Endothelial cell (in vitro differentiated cells): Measurements from ENCODE around the gene TAS1R1. TPM values are rescaled to one million over a fixed set of nuclear protein-coding genes. Genes with fewer than 3 reads are reported as not detected.

ENCODE experiments used
- DNase-seq: peaks from one replicate; pipeline ENCODE4 v3.0.0; 2021; ENCODE audit warnings: low spot score
- H3K27ac Mint-ChIP-seq: one replicate; pipeline ENCODE4 v1.8.0; 2021; ENCODE audit warnings: mixed read lengths, inconsistent platforms; ENCODE audit not compliant: unreplicated experiment
- H3K27me3 Mint-ChIP-seq: one replicate; pipeline ENCODE4 v1.8.0; 2021; ENCODE audit warnings: mild to moderate bottlenecking, moderate library complexity, mixed read lengths, inconsistent platforms; ENCODE audit not compliant: unreplicated experiment
- H3K36me3 Mint-ChIP-seq: one replicate; pipeline ENCODE4 v1.8.0; 2021; ENCODE audit warnings: mild to moderate bottlenecking, low read depth, mixed read lengths, inconsistent platforms; ENCODE audit not compliant: unreplicated experiment
- H3K4me1 Mint-ChIP-seq: one replicate; pipeline ENCODE4 v1.8.0; 2021; ENCODE audit warnings: mild to moderate bottlenecking, mixed read lengths, inconsistent platforms; ENCODE audit not compliant: unreplicated experiment
- H3K4me3 Mint-ChIP-seq: one replicate; pipeline ENCODE4 v1.8.0; 2021; ENCODE audit warnings: mild to moderate bottlenecking, mixed read lengths, inconsistent platforms; ENCODE audit not compliant: unreplicated experiment
- H3K9me3 Mint-ChIP-seq: one replicate; pipeline ENCODE4 v1.8.0; 2021; ENCODE audit warnings: mixed read lengths, inconsistent platforms; ENCODE audit not compliant: unreplicated experiment
- CTCF ChIP-seq: fragments of 200-600 bp; sonication (generic); IDR thresholded peaks from one replicate; pipeline ENCODE4 v1.5.0; 2021; ENCODE audit warnings: antibody characterized with exemption; ENCODE audit not compliant: unreplicated experiment
- total RNA-seq: library from RNA; stranded (reverse); fragmentation: NEBNext Ultra II Directional; extraction: Animal tissue kit (Norgen Biotek cat#: 25700); gene quantifications from one replicate; pipeline ENCODE4 v1.2.1, GENCODE V29; 2021; ENCODE audit not compliant: unreplicated experiment

TAS1R1 gene
- total RNA-seq, 1 donor from 2014 or later: not detected

GRCh38 chr1:6510493-6510892, 44.6 kb upstream of the TAS1R1 start:
- Mint-ChIP-seq H3K27me3 (peaks cover 7% of the 10 kb centered on the region), H3K4me1 (no peaks in the 10 kb centered on the region), H3K9me3 (no peaks in the 10 kb centered on the region), H3K27ac (no peak overlapping the region), H3K4me3 (no peak overlapping the region), H3K36me3 (no peaks in the 10 kb centered on the region)
- TF ChIP-seq CTCF: no peak
- DNase-seq: no peak

- no peak overlapping the region for H3K4me3 Mint-ChIP-seq
- no peak for TF ChIP-seq CTCF
- H3K4me1 Mint-ChIP-seq: no peaks in the 10 kb centered on the region
- no peak for DNase-seq
- no peaks in the 10 kb centered on the region for H3K9me3 Mint-ChIP-seq
- H3K27ac Mint-ChIP-seq: no peak overlapping the region
- peaks cover 7% of the 10 kb centered on the region for H3K27me3 Mint-ChIP-seq
- no peaks in the 10 kb centered on the region for H3K36me3 Mint-ChIP-seq
These were observed 44.1 kb upstream of the TAS1R1 start for GRCh38 chr1:6511056-6511455.

- H3K9me3 Mint-ChIP-seq: no peaks in the 10 kb centered on the region
- H3K27me3 Mint-ChIP-seq: peaks cover 7% of the 10 kb centered on the region
- no peak for TF ChIP-seq CTCF
- H3K4me3 Mint-ChIP-seq: no peak overlapping the region
- H3K27ac Mint-ChIP-seq: no peak overlapping the region
- no peaks in the 10 kb centered on the region for H3K4me1 Mint-ChIP-seq
- no peak for DNase-seq
- H3K36me3 Mint-ChIP-seq: no peaks in the 10 kb centered on the region
These were observed 43.4 kb upstream of the TAS1R1 start for GRCh38 chr1:6511561-6512244.

- H3K27ac Mint-ChIP-seq: no peak overlapping the region
- H3K4me3 Mint-ChIP-seq: no peak overlapping the region
- H3K27me3 Mint-ChIP-seq: peaks cover 3% of the 10 kb centered on the region
- H3K36me3 Mint-ChIP-seq: no peaks in the 10 kb centered on the region
- no peak for TF ChIP-seq CTCF
- no peaks in the 10 kb centered on the region for H3K9me3 Mint-ChIP-seq
- H3K4me1 Mint-ChIP-seq: no peaks in the 10 kb centered on the region
- DNase-seq: no peak
These were observed 42.7 kb upstream of the TAS1R1 start for GRCh38 chr1:6512245-6512907.

GRCh38 chr1:6512908-6513280, 42.2 kb upstream of the TAS1R1 start:
- H3K27me3 Mint-ChIP-seq: peaks cover 3% of the 10 kb centered on the region
- no peak overlapping the region for H3K27ac Mint-ChIP-seq
- no peaks in the 10 kb centered on the region for H3K4me1 Mint-ChIP-seq
- no peak for TF ChIP-seq CTCF
- no peak for DNase-seq
- H3K4me3 Mint-ChIP-seq: no peak overlapping the region
- no peaks in the 10 kb centered on the region for H3K36me3 Mint-ChIP-seq
- H3K9me3 Mint-ChIP-seq: no peaks in the 10 kb centered on the region
